DND-41 (cell line): ENCODE results near the gene SNX13.

Experiments used
- ATAC-seq: fragments of 200-7000 bp; cut with Tn5 transposase; 3 replicates; pipeline ENCODE4 v1.9.1; 2021; ENCODE audit warnings: low read depth; ENCODE audit not compliant: insufficient read depth
- DNase-seq: peaks from one replicate; pipeline ENCODE4 v3.0.0-alpha.2; 2020
- H2AFZ ChIP-seq: 2 replicates; pipeline ENCODE4 v1.6.0; 2012; ENCODE audit warnings: low read depth, low read length
- H3K27ac ChIP-seq: 2 replicates; pipeline ENCODE4 v1.5.1; 2012; ENCODE audit warnings: low read length, inconsistent platforms
- H3K27me3 ChIP-seq: fragments of 200-600 bp; sonication (generic); 2 replicates; pipeline ENCODE4 v1.6.0; 2012; ENCODE audit warnings: low read length, mild to moderate bottlenecking, inconsistent platforms; ENCODE audit not compliant: insufficient read depth, poor library complexity
- H3K36me3 ChIP-seq: 2 replicates; pipeline ENCODE4 v1.5.1; 2012; ENCODE audit warnings: low read length, inconsistent platforms; ENCODE audit not compliant: insufficient read depth
- H3K4me1 ChIP-seq: 2 replicates; pipeline ENCODE4 v1.5.1; 2012; ENCODE audit warnings: mild to moderate bottlenecking, low read length; ENCODE audit not compliant: insufficient read depth
- H3K4me2 ChIP-seq: 2 replicates; pipeline ENCODE4 v1.6.0; 2012; ENCODE audit warnings: mild to moderate bottlenecking, moderate library complexity, low read length, inconsistent platforms; ENCODE audit not compliant: insufficient read depth
- H3K4me3 ChIP-seq, 2 experiments: fragments of 200-600 bp in 1 of 2; shearing (Covaris generic) in 1 of 2; 2 replicates each; pipeline ENCODE4 v1.5.1; 2012 to 2016; ENCODE audit warnings: inconsistent platforms in 2 of 2, low read length in 2 of 2, mild to moderate bottlenecking in 2 of 2, low read depth in 1 of 2, moderate library complexity in 1 of 2
- H3K79me2 ChIP-seq: 2 replicates; pipeline ENCODE4 v1.6.0; 2012; ENCODE audit warnings: low read length, inconsistent platforms; ENCODE audit not compliant: insufficient read depth
- H3K9ac ChIP-seq: 2 replicates; pipeline ENCODE4 v1.6.0; 2012; ENCODE audit warnings: low read depth, mild to moderate bottlenecking, inconsistent platforms, low read length, moderate library complexity
- H3K9me3 ChIP-seq: 2 replicates; pipeline ENCODE4 v1.5.1; 2012; ENCODE audit warnings: low read length, moderate library complexity, mild to moderate bottlenecking, inconsistent platforms; ENCODE audit not compliant: insufficient read depth, severe bottlenecking
- H4K20me1 ChIP-seq: 2 replicates; pipeline ENCODE4 v1.6.0; 2012; ENCODE audit warnings: low read length; ENCODE audit not compliant: insufficient read depth
- EZH2 ChIP-seq: IDR thresholded peaks from 3 replicates; pipeline ENCODE4 v1.6.1; 2012; ENCODE audit warnings: borderline replicate concordance, low read depth, mild to moderate bottlenecking, moderate library complexity, low read length, inconsistent platforms; ENCODE audit not compliant: severe bottlenecking
- TF ChIP-seq, protein P1 (sequence below): IDR thresholded peaks from 2 replicates; pipeline ENCODE4 v1.5.1; 2012; ENCODE audit warnings: borderline replicate concordance, low read length, moderate library complexity, mild to moderate bottlenecking; ENCODE audit not compliant: poor library complexity, severe bottlenecking; ENCODE audit errors: extremely low read depth

SNX13 gene

GRCh38 chr7:17863095-17863808 is 77.0 kb downstream of the SNX13 start:
- no peaks in the 10 kb centered on the region; the same call in 1 of the 2 replicates for H4K20me1 ChIP-seq
- H2AFZ ChIP-seq = no peak overlapping the region
- ATAC-seq (no peak), DNase-seq (no peak)
- peaks cover 37% of the 10 kb centered on the region for H3K36me3 ChIP-seq
- no peaks in the 10 kb centered on the region for H3K27me3 ChIP-seq
- no peaks in the 10 kb centered on the region for H3K4me1 ChIP-seq
- no peak overlapping the region for H3K4me3 ChIP-seq
- H3K9ac ChIP-seq = no peak overlapping the region
- no peaks in the 10 kb centered on the region for H3K9me3 ChIP-seq
- no peak overlapping the region for H3K4me2 ChIP-seq
- no peak for TF ChIP-seq EZH2
- TF ChIP-seq, protein P1, sequence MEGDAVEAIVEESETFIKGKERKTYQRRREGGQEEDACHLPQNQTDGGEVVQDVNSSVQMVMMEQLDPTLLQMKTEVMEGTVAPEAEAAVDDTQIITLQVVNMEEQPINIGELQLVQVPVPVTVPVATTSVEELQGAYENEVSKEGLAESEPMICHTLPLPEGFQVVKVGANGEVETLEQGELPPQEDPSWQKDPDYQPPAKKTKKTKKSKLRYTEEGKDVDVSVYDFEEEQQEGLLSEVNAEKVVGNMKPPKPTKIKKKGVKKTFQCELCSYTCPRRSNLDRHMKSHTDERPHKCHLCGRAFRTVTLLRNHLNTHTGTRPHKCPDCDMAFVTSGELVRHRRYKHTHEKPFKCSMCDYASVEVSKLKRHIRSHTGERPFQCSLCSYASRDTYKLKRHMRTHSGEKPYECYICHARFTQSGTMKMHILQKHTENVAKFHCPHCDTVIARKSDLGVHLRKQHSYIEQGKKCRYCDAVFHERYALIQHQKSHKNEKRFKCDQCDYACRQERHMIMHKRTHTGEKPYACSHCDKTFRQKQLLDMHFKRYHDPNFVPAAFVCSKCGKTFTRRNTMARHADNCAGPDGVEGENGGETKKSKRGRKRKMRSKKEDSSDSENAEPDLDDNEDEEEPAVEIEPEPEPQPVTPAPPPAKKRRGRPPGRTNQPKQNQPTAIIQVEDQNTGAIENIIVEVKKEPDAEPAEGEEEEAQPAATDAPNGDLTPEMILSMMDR = no peak
- no peak overlapping the region for H3K27ac ChIP-seq
- H3K79me2 ChIP-seq = no peaks in the 10 kb centered on the region

- H3K4me2 ChIP-seq = no peak overlapping the region
- H3K4me1 ChIP-seq = no peaks in the 10 kb centered on the region
- H3K36me3 ChIP-seq = peaks cover 19% of the 10 kb centered on the region
- no peaks in the 10 kb centered on the region for H3K27me3 ChIP-seq
- ATAC-seq (no peak), DNase-seq (no peak)
- no peak overlapping the region for H3K4me3 ChIP-seq
- H3K27ac ChIP-seq = no peak overlapping the region
- H3K79me2 ChIP-seq = no peaks in the 10 kb centered on the region
- H2AFZ ChIP-seq = no peak overlapping the region
- H3K9me3 ChIP-seq = peaks cover 8% of the 10 kb centered on the region
- no peak overlapping the region for H3K9ac ChIP-seq
- no peaks in the 10 kb centered on the region for H4K20me1 ChIP-seq
- TF ChIP-seq EZH2 = no peak
- TF ChIP-seq, protein P1 = no peak
Observed at GRCh38 chr7:17856251-17856650, 84.0 kb downstream of the SNX13 start.

GRCh38 chr7:17855202-17855601 is 85.1 kb downstream of the SNX13 start:
- H4K20me1 ChIP-seq = no peaks in the 10 kb centered on the region
- H3K9ac ChIP-seq = no peak overlapping the region
- no peak overlapping the region for H3K4me3 ChIP-seq
- ATAC-seq = no peak
- no peaks in the 10 kb centered on the region for H3K4me1 ChIP-seq
- H3K27me3 ChIP-seq = no peaks in the 10 kb centered on the region
- peaks cover 8% of the 10 kb centered on the region for H3K9me3 ChIP-seq
- H3K36me3 ChIP-seq = peaks cover 11% of the 10 kb centered on the region; the same call in 1 of the 2 replicates
- no peak overlapping the region for H3K4me2 ChIP-seq
- TF ChIP-seq, protein P1 = no peak
- no peak for TF ChIP-seq EZH2
- H3K79me2 ChIP-seq = no peaks in the 10 kb centered on the region
- H3K27ac ChIP-seq = no peak overlapping the region
- no peak for DNase-seq
- no peak overlapping the region for H2AFZ ChIP-seq
